Gastroesophageal sphincter (tissue), 4 donors: ENCODE data around the gene CHSY3. TPM values are rescaled to one million over a fixed set of nuclear protein-coding genes. Genes with fewer than 3 reads are reported as not detected.

ENCODE experiments used
- ATAC-seq: fragments of 150-250 bp; one replicate; pipeline ENCODE4 v1.9.1; 2016; ENCODE audit warnings: mild to moderate bottlenecking, moderate library complexity
- H3K27ac ChIP-seq, 4 donors: fragments of 200-600 bp; sonication (generic) in 3 of 4; 1 replicate in 3 of 4; 2 replicates in 1 of 4; pipeline ENCODE4 v1.5.1; 2016 to 2019
- H3K27me3 ChIP-seq: fragments of 200-600 bp; sonication (generic); one replicate; pipeline ENCODE4 v1.5.1; 2019
- H3K36me3 ChIP-seq, 2 donors: fragments of 200-600 bp; sonication (generic); one replicate each; pipeline ENCODE4 v1.5.1; 2019; ENCODE audit warnings: control low read depth in 1 of 2
- H3K4me1 ChIP-seq, 3 donors: fragments of 200-600 bp; sonication (generic); 1 replicate in 2 of 3; 2 replicates in 1 of 3; pipeline ENCODE4 v1.5.1; 2016 to 2019; ENCODE audit warnings: control low read depth in 2 of 3
- H3K4me3 ChIP-seq, 2 donors: fragments of 200-600 bp; sonication (generic); one replicate each; pipeline ENCODE4 v1.5.1; 2019; ENCODE audit warnings: mild to moderate bottlenecking in 1 of 2, moderate library complexity in 1 of 2
- H3K9me3 ChIP-seq, 3 donors: fragments of 200-600 bp; sonication (generic); one replicate each; pipeline ENCODE4 v1.5.1; 2017 to 2019; ENCODE audit warnings: control low read depth in 2 of 3
- EP300 ChIP-seq: sonication (generic); formaldehyde crosslinking; IDR thresholded peaks from one replicate; pipeline ENCODE4 v1.6.1; 2017; ENCODE audit warnings: antibody characterized with exemption, mild to moderate bottlenecking
- POLR2A ChIP-seq, 2 donors: fragments of 450-650 bp; IDR thresholded peaks; one replicate each; pipeline ENCODE4 v1.6.1; 2017; ENCODE audit warnings: antibody characterized with exemption in 2 of 2, mild to moderate bottlenecking in 2 of 2, moderate library complexity in 1 of 2
- POLR2AphosphoS5 ChIP-seq: sonication (generic); formaldehyde crosslinking; IDR thresholded peaks from one replicate; pipeline ENCODE4 v1.6.1; 2017; ENCODE audit warnings: antibody characterized with exemption
- WGBS, 2 donors: methylation state at CpG; one replicate each; pipeline ENCODE4 v1.1.5; 2018; ENCODE audit warnings: low coverage in 1 of 2; 5-methylcytosine and 5-hydroxymethylcytosine counted together
- total RNA-seq, 4 donors: library from RNA; depleted of rRNA; stranded (reverse); fragments of >200 nt; gene quantifications; one replicate each; pipeline ENCODE4 v1.1.0, GENCODE V29; 2016
- TF ChIP-seq, protein P1 (sequence below), 4 experiments: fragments of 200-600 bp in 2 of 4; fragments of 450-650 bp in 2 of 4; sonication (generic) in 1 of 4; IDR thresholded peaks; one replicate each; pipeline ENCODE4 v1.5.1; 2017 to 2019; ENCODE audit warnings: antibody characterized with exemption in 4 of 4, mild to moderate bottlenecking in 2 of 4, moderate library complexity in 2 of 4

Gene CHSY3
- total RNA-seq, 4 donors from 2014 or later, result 0.78 to 3.4 (median 2.8) TPM

DNA sequence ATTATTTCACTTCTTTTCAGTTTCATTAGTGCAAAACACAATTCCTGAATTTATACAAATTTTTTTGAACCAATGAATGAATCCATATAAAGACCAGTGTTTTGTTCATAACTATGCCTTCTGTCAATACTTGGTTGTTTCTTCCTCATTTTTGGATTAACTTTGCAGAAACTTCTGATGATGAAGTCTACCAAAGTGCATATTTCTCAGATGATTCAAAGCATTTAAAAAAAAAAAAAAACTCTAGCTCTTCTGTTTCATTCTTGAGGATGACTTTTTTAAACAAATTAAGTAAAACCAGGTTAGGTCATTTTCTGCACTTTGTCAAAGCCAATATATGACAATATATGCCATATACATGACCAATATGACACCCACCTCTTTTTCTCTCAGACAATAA lies 92.6 kb downstream of the CHSY3 start:
- no peak for ATAC-seq
- no peak overlapping the region for H3K27ac ChIP-seq
- H3K27me3 ChIP-seq, result no peaks in the 10 kb centered on the region
- no peaks in the 10 kb centered on the region for H3K9me3 ChIP-seq
- H3K4me1 ChIP-seq, result no peaks in the 10 kb centered on the region
- no peaks in the 10 kb centered on the region for H3K36me3 ChIP-seq
- TF ChIP-seq, protein P1, sequence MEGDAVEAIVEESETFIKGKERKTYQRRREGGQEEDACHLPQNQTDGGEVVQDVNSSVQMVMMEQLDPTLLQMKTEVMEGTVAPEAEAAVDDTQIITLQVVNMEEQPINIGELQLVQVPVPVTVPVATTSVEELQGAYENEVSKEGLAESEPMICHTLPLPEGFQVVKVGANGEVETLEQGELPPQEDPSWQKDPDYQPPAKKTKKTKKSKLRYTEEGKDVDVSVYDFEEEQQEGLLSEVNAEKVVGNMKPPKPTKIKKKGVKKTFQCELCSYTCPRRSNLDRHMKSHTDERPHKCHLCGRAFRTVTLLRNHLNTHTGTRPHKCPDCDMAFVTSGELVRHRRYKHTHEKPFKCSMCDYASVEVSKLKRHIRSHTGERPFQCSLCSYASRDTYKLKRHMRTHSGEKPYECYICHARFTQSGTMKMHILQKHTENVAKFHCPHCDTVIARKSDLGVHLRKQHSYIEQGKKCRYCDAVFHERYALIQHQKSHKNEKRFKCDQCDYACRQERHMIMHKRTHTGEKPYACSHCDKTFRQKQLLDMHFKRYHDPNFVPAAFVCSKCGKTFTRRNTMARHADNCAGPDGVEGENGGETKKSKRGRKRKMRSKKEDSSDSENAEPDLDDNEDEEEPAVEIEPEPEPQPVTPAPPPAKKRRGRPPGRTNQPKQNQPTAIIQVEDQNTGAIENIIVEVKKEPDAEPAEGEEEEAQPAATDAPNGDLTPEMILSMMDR (IDR thresholded peaks at IDR 0.05), result no peak
- TF ChIP-seq POLR2AphosphoS5 (no peak), POLR2A (IDR thresholded peaks at IDR 0.05) (no peak), EP300 (no peak)
- H3K4me3 ChIP-seq, result no peak overlapping the region

DNA sequence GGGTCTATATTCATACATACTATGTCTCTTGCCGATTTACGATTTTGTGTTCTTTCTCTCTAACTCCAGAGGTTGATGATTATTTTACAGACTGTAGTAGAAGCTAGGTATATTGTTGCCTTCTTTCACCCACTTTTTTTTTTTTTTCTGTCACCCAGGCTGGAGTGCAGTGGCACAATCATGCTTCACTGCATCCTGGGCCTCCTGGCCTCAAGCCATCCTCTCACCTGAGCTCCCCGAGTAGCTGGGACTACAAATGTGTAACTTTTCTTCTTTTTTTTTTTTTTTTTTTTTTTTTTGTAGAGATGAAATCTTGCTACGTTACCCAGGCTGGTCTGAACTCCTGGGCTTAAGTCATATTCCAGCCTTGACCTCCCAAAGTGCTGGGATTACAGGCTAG lies 96.2 kb downstream of the CHSY3 start:
- TF ChIP-seq POLR2A (IDR thresholded peaks at IDR 0.05), result no peak
- TF ChIP-seq POLR2AphosphoS5, result no peak
- TF ChIP-seq, protein P1 (IDR thresholded peaks at IDR 0.05), result no peak
- no peak for TF ChIP-seq EP300
- WGBS, 2 donors, result 86 to 98% methylated on average over 3 to 4 of the region's 4 CpGs

DNA sequence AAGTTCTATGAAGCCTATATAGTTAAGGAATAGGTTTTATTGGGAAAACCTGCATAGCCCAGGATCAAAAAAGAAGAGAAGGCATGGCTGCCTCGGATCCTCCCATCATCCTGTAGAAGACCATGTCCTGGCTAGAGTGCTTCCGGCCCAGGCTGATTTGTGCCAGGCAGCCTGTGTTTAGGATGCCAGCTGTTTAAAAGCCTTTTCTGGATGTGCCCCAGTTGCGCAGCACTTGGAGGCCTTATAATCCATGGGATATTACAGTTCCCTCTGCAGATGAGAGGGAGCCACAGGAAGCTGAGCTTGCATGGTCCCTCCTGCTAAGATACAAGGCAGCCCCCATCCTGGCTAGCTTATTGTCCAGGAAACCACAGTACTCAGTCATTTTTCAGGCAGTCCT lies 97.9 kb downstream of the CHSY3 start:
- H3K4me1 ChIP-seq, result no peaks in the 10 kb centered on the region
- no peak for ATAC-seq
- no peak overlapping the region for H3K27ac ChIP-seq
- no peaks in the 10 kb centered on the region for H3K27me3 ChIP-seq
- H3K9me3 ChIP-seq, result no peaks in the 10 kb centered on the region
- TF ChIP-seq POLR2A (IDR thresholded peaks at IDR 0.05) (no peak), POLR2AphosphoS5 (no peak), EP300 (no peak)
- TF ChIP-seq, protein P1 (IDR thresholded peaks at IDR 0.05), result no peak
- no peak overlapping the region for H3K4me3 ChIP-seq
- whole genome bisulfite sequencing, 2 donors, result 100% methylated on average over 1 to 3 of the region's 3 CpGs
- no peaks in the 10 kb centered on the region for H3K36me3 ChIP-seq

More for the DNA sequence above, 96.2 kb downstream of the CHSY3 start:
- no peak overlapping the region for H3K4me3 ChIP-seq
- no peaks in the 10 kb centered on the region for H3K9me3 ChIP-seq
- H3K4me1 ChIP-seq, result no peaks in the 10 kb centered on the region
- no peak for ATAC-seq
- H3K27ac ChIP-seq, result no peak overlapping the region
- H3K27me3 ChIP-seq, result no peaks in the 10 kb centered on the region
- no peaks in the 10 kb centered on the region for H3K36me3 ChIP-seq

DNA sequence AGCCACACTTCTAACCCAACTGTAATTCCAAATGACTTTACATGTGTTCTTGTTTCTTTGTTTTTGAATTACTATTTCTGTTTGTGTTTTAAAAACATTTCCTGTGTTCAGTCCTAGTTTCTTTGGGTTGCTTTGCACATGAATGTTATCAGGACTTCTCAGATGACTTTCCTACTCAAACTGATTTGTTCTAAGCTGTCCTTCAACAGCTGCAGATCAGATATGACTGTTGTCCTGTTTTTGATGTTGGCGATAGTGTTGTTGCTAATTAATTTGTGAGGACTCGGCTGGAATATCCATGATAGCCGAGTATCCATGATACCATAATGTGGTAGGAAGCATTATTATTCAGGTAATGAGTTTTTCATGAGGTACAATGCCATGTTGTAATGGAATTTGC lies 98.6 kb downstream of the CHSY3 start:
- Histone ChIP-seq H3K9me3 (peaks cover 0 to 3% (median 0%) of the 10 kb centered on the region in 3 donors), H3K36me3 (no peaks in the 10 kb centered on the region), H3K4me3 (no peak overlapping the region), H3K27ac (no peak overlapping the region), H3K4me1 (no peaks in the 10 kb centered on the region), H3K27me3 (no peaks in the 10 kb centered on the region)
- TF ChIP-seq POLR2AphosphoS5, result no peak
- TF ChIP-seq, protein P1 (IDR thresholded peaks at IDR 0.05), result no peak
- TF ChIP-seq POLR2A (IDR thresholded peaks at IDR 0.05), result no peak
- no peak for TF ChIP-seq EP300
- no peak for ATAC-seq
- 78 to 80% methylated on average over 1 to 3 of the region's 3 CpGs for WGBS, 2 donors

DNA sequence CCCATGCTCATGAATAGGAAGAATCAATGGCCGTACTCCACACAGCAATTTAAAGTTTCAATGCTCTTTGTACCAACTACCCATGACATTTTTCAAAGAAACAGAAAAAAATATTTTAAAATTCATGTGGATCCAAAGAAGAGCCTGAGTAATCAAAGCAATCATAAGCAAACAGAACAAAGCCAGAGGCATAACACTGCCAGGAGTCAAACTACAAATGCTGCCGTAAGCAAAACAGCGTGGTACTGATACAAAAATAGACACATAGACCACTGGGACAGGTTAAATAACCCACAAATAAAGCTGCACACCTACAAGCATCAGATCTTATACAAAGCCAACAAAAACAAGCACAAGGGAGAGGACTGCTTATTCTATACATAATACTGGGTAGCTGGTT lies 107.7 kb downstream of the CHSY3 start:
- no peak for ATAC-seq
- no peak overlapping the region for H3K27ac ChIP-seq
- no peaks in the 10 kb centered on the region for H3K27me3 ChIP-seq
- no peaks in the 10 kb centered on the region for H3K4me1 ChIP-seq
- H3K36me3 ChIP-seq, result no peaks in the 10 kb centered on the region
- WGBS, 2 donors, result 86 to 88% methylated on average over 3 of the region's 3 CpGs
- TF ChIP-seq, protein P1 (IDR thresholded peaks at IDR 0.05), result no peak
- TF ChIP-seq POLR2AphosphoS5, result no peak
- TF ChIP-seq EP300, result no peak
- no peak for TF ChIP-seq POLR2A (IDR thresholded peaks at IDR 0.05)
- H3K4me3 ChIP-seq, result no peak overlapping the region
- peaks cover 0 to 45% (median 0%) of the 10 kb centered on the region in 3 donors for H3K9me3 ChIP-seq
